Ramos (cell line): ENCODE data around the gene INHBB.

Source experiments
- in situ Hi-C: fragments of 300-500 bp; cut with MboI; formaldehyde crosslinking; loops from one replicate; pipeline ENCODE4 v1.14.3; 2022; ENCODE audit warnings: low sequenced_read_pairs; ENCODE audit not compliant: unreplicated experiment

The INHBB gene

GRCh38 chr2:120353591-120353898, 7.6 kb downstream of the INHBB start:
- in situ Hi-C loops = no loop called here

GRCh38 chr2:120353931-120354330, 8.0 kb downstream of the INHBB start:
- in situ Hi-C loops = no loop called here

DNA sequence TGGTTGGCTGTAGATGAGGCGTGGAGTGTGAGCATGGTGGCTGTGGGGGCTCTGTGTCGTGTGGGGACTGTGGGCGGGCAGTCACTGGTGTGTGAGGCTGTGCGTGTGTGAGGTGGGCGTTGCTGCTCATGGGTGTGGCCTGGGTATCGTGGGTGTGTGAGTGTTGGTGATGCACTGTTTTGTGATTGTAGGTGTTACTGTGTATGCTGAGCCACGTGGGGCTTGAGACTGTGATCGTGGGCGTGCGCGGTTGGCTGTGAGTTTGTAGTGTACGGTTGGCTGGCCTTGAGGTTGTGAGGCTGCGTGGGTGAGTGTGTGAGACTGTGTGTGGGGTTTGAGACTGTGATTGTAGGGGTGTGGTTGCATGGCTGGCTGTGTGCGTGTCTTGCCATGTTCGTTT, 8.5 kb downstream of the INHBB start:
- in situ Hi-C loops = no loop called here

GRCh38 chr2:120354935-120355779, 9.2 kb downstream of the INHBB start:
- in situ Hi-C loops = no loop called here

DNA sequence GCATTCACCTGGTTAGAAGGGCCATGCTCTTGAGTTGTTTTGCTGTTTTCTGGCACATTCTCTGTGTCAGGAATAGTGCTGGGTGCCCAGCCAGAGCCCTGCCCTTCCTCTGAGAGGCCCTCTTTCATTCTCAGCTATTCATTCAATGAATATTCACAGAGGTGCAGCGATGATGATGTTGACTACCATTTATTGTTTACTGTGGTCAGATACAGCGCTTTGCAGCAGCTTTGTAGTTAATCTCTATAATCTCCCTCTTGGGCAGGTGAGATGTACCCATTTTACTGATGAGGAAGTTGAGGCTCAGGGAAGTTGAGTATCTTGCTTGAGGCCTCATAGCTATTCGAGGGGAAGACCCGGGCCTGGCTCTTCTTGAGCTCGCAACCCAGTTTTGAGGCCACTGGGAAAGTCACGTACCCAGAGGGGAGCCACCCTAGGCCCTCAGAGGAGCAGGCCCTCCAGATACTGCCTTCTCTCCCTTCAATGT, 9.9 kb downstream of the INHBB start:
- in situ Hi-C loops = no loop called here

DNA sequence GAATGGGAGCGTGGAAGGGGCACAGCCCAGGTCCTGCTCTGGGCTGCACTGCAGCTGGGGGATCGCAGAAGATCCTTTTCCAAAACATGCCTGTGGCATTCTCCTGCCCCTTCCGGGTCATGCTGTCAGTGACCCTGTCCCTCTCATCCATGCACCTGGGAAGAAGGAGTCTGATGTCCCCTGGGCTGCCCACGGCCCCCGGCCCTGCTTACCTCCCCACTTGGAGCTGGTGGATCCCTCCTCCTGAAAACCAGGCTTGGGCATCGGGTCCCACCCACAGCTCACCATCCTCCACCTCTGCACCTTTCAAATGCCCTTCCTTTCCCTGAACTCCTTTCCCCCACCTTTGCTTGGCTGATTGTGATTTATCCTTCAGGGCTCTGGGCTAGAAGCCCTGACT, 11.8 kb downstream of the INHBB start:
- in situ Hi-C loops = no loop called here

- in situ Hi-C loops = no loop called here
Measured at GRCh38 chr2:120358734-120359465, 13.0 kb downstream of the INHBB start.

- in situ Hi-C loops = no loop called here
Measured at GRCh38 chr2:120360307-120360855, 14.4 kb downstream of the INHBB start.

DNA sequence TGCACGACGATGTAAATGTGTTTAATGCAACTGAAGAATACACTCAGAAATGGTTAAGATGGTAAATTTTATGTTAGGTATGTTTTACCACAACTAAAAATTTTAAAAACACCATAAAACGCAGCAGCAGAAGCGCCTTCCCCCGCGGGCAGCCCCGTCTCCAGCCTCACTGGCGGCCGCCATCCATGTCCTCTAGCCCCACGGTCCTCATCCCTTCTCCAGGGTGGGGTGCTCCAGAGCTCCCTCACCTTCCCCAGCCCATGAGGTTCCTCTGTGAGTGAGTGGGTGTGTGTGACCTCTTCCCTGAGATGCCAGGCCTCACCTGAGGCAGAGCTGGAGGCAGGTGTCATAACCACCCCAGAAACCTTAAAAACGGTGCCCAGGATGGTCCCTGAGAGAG, 17.0 kb downstream of the INHBB start:
- in situ Hi-C loops = no loop called here

GRCh38 chr2:120365236-120365793, 19.4 kb downstream of the INHBB start:
- in situ Hi-C loops = no loop called here

GRCh38 chr2:120366698-120367097, 20.8 kb downstream of the INHBB start:
- in situ Hi-C loops = no loop called here

DNA sequence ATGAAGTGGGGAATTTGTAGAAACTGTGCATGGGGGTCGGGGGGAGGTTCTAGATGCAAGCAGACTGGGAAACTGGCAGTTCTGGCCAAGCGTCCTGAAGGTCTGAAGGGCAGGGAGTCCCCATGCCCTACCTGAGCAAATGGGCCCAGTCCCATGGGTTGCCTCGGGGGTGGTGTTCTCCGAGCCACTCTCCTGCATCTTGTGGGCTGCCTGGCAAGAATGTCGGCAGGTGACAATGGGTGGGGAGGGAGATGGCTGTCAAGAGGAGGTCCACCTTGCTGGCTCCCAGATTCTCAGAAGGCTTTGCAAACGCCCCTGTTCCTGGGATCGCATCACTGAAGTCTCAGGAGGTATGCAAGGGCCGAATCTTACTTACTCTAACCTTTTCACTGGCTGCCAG, 21.3 kb downstream of the INHBB start:
- in situ Hi-C loops = no loop called here

DNA sequence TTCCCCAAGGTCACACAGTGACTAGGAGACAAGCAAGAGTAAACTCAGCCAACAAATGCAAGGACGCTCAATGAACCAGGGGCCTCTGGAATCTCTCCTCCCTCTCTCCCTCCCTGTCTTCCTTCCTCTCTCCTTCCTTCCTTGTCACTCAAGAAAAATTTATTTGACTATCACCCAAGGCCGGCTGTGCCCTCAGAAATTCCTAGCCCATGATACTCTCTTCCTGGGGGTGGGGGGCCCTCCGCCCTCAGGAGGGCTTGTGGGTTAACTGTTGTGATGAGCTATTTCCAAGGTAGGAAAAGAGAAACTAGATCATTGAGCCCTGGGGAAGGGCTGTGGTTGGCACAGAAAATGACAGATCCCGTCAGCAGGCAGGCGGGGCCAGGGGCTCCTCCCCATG, 21.7 kb downstream of the INHBB start:
- in situ Hi-C loops = no loop called here

DNA sequence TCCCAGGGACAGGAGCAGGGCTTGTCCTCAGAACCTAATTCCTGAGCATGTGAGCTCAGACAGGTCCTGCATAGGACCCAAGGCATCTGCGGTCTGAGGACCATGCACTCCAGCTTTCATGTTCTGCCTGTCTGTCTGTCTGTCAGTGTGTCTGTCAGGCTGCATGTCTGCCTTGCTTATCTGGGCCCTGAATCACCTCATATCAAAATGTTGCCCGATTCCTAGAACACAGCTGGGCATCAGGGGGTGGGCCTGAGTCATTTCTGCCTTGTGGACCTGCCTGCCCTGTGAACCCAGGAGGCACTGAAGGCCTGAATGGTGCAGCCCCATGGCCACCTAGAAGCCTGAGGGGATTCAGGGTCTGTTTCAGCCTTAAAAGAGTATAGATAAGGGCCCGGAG, 22.1 kb downstream of the INHBB start:
- in situ Hi-C loops = no loop called here

DNA sequence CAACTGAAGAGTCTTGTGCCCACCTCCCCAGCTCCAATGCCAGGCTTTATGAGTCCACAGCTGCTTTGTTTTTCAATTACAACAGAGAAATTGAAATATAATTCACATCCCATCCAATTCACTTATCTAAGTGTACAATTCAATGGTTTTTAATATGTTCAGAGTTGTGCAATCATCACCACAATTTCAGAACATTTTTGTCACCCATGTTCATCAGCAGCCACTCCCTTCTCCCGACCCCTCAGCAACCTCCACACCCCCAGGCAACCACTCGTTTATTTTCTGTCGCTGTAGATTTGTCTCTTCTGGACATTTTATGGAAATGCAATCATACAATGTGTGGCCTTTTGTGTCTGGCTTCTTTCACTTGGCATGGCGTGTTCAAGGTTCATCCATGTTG, 23.3 kb downstream of the INHBB start:
- in situ Hi-C loops = no loop called here

- in situ Hi-C loops = no loop called here
Measured at GRCh38 chr2:120371969-120372625, 26.2 kb downstream of the INHBB start.

- in situ Hi-C loops = no loop called here
Measured at GRCh38 chr2:120372816-120373215, 26.9 kb downstream of the INHBB start.

- in situ Hi-C loops = no loop called here
Measured at GRCh38 chr2:120373424-120373823, 27.5 kb downstream of the INHBB start.

DNA sequence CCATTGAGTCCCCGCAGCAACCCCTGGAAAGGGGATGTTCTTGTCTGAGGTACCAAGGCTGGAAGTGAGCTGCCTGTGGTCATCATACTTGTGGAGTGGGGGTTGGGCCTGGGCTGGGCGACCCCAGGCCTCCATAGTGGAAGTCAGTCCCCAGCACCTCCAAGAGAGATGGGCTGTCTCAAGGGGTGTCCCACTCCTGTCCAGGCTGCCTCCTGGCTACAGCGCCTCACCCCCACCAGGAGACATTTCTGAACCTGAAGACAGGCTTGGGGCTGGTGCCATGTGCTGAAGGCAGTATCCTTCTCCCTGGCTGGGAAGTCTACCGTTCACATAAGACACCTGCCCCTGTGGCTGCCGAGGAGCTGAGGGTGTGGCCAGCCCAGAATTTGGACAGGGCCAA, 28.9 kb downstream of the INHBB start:
- in situ Hi-C loops = no loop called here

- in situ Hi-C loops = no loop called here
Measured at GRCh38 chr2:120375251-120376020, 29.5 kb downstream of the INHBB start.
